HG02678 (cell line): Measurements from ENCODE around the gene MAMDC2.

ENCODE experiments used
- ATAC-seq: cut with Tn5 transposase; IDR thresholded peaks from one replicate; pipeline ENCODE4 v1.9.1; 2021; ENCODE audit warnings: mild to moderate bottlenecking, moderate library complexity; ENCODE audit not compliant: unreplicated experiment

Gene MAMDC2

GRCh38 chr9:70101265-70101664, 57.6 kb downstream of the MAMDC2 start:
- no peak for ATAC-seq

- no peak for ATAC-seq
Measured at GRCh38 chr9:70105147-70105546, 61.5 kb downstream of the MAMDC2 start.

GRCh38 chr9:70106571-70106970, 62.9 kb downstream of the MAMDC2 start:
- no peak for ATAC-seq

- ATAC-seq = no peak
Measured at GRCh38 chr9:70107558-70107957, 63.9 kb downstream of the MAMDC2 start.

- ATAC-seq = no peak
Measured at GRCh38 chr9:70108181-70108580, 64.5 kb downstream of the MAMDC2 start.

GRCh38 chr9:70110194-70111041, 66.8 kb downstream of the MAMDC2 start:
- no peak for ATAC-seq

GRCh38 chr9:70111042-70111602, 67.5 kb downstream of the MAMDC2 start:
- ATAC-seq = peak; percentile 73

- no peak for ATAC-seq
Measured at GRCh38 chr9:70111641-70112236, 68.1 kb downstream of the MAMDC2 start.

GRCh38 chr9:70112981-70113380, 69.3 kb downstream of the MAMDC2 start:
- no peak for ATAC-seq

GRCh38 chr9:70113403-70114022, 69.9 kb downstream of the MAMDC2 start:
- ATAC-seq = no peak

- no peak for ATAC-seq
Measured at GRCh38 chr9:70114898-70115297, 71.2 kb downstream of the MAMDC2 start.

- no peak for ATAC-seq
Measured at GRCh38 chr9:70117835-70118319, 74.2 kb downstream of the MAMDC2 start.

GRCh38 chr9:70119786-70120185, 76.1 kb downstream of the MAMDC2 start:
- no peak for ATAC-seq

- no peak for ATAC-seq
Measured at GRCh38 chr9:70120834-70121510, 77.3 kb downstream of the MAMDC2 start.

GRCh38 chr9:70121818-70122436, 78.3 kb downstream of the MAMDC2 start:
- ATAC-seq = no peak

GRCh38 chr9:70123695-70124094, 80.0 kb downstream of the MAMDC2 start:
- no peak for ATAC-seq

GRCh38 chr9:70125621-70126263, 82.1 kb downstream of the MAMDC2 start:
- no peak for ATAC-seq

- ATAC-seq = no peak
Measured at GRCh38 chr9:70127036-70127435, 83.4 kb downstream of the MAMDC2 start.

- ATAC-seq = no peak
Measured at GRCh38 chr9:70127540-70128416, 84.1 kb downstream of the MAMDC2 start.
